Endodermal cell (in vitro differentiated cells): ENCODE results near the gene ZBTB42. TPM values are rescaled to one million over a fixed set of nuclear protein-coding genes. Genes with fewer than 3 reads are reported as not detected.
A peak's percentile ranks its signal among the peaks of the same experiment; 100 is the strongest.

Experiments
- DNase-seq: peaks from one replicate; pipeline ENCODE4 v3.0.0-alpha.2; 2017
- H3K27ac ChIP-seq: 2 replicates; pipeline ENCODE4 v1.5.1; 2013; ENCODE audit warnings: mild to moderate bottlenecking, low read depth, low read length, moderate library complexity
- H3K27me3 ChIP-seq: 2 replicates; pipeline ENCODE4 v1.6.1; 2013; ENCODE audit warnings: mild to moderate bottlenecking, low read length, moderate library complexity; ENCODE audit not compliant: insufficient read depth, control insufficient read depth, poor library complexity, severe bottlenecking
- H3K36me3 ChIP-seq: 2 replicates; pipeline ENCODE4 v1.7.0; 2013; ENCODE audit warnings: mild to moderate bottlenecking, low read length, moderate library complexity; ENCODE audit not compliant: control insufficient read depth, insufficient read depth
- H3K4me1 ChIP-seq: one replicate; pipeline ENCODE4 v1.7.0; 2013; ENCODE audit warnings: low read length; ENCODE audit not compliant: control insufficient read depth, insufficient read depth
- H3K4me3 ChIP-seq: 2 replicates; pipeline ENCODE4 v1.5.1; 2013; ENCODE audit warnings: mild to moderate bottlenecking, low read length, moderate library complexity
- H3K9ac ChIP-seq: 2 replicates; pipeline ENCODE4 v1.6.1; 2013; ENCODE audit warnings: mild to moderate bottlenecking, low read length, moderate library complexity; ENCODE audit not compliant: poor library complexity, severe bottlenecking; ENCODE audit errors: extremely low read depth
- H3K9me3 ChIP-seq: 2 replicates; pipeline ENCODE4 v1.6.1; 2013; ENCODE audit warnings: mild to moderate bottlenecking, low read length, moderate library complexity; ENCODE audit not compliant: control insufficient read depth
- H3K27ac Mint-ChIP-seq: 2 replicates; pipeline ENCODE4 v1.8.0; 2020; ENCODE audit warnings: mixed read lengths
- H3K27me3 Mint-ChIP-seq: 2 replicates; pipeline ENCODE4 v1.8.0; 2021; ENCODE audit warnings: mild to moderate bottlenecking, mixed read lengths; ENCODE audit not compliant: insufficient read depth
- H3K36me3 Mint-ChIP-seq: 2 replicates; pipeline ENCODE4 v1.8.0; 2020; ENCODE audit warnings: low read depth, mixed read lengths
- H3K4me1 Mint-ChIP-seq: 2 replicates; pipeline ENCODE4 v1.8.0; 2020; ENCODE audit warnings: mixed read lengths
- H3K4me3 Mint-ChIP-seq: 2 replicates; pipeline ENCODE4 v1.8.0; 2020; ENCODE audit warnings: mild to moderate bottlenecking, moderate library complexity, mixed read lengths
- H3K9me3 Mint-ChIP-seq: 2 replicates; pipeline ENCODE4 v1.8.0; 2020; ENCODE audit warnings: mild to moderate bottlenecking, mixed read lengths
- WGBS, 2 experiments: methylation state at CpG; one replicate each; pipeline versions ENCODE4 v1.1.5 to v1.1.7; 2013; ENCODE audit warnings: missing lambda C conversion rate in 2 of 2, mixed read lengths in 1 of 2; ENCODE audit not compliant: insufficient coverage in 1 of 2, insufficient read length in 1 of 2; 5-methylcytosine and 5-hydroxymethylcytosine counted together
- total RNA-seq, 2 donors: library from RNA; stranded (reverse); fragmentation: NEBNext Ultra II Directional in 1 of 2; extraction: Animal tissue kit (Norgen Biotek cat#: 25700) in 1 of 2; gene quantifications; 2 replicates in 1 of 2; 3 replicates in 1 of 2; pipeline ENCODE4 v1.2.1, GENCODE V29; 2021
- TF ChIP-seq, protein P1 (sequence below): fragments of 200-600 bp; sonication (generic); conservative IDR thresholded peaks from 2 replicates; pipeline ENCODE4 v1.5.0; 2021; ENCODE audit warnings: antibody characterized with exemption, mild to moderate bottlenecking

ZBTB42 gene
- total RNA-seq, 2 donors from 2014 or later = 7.7 to 8.4 TPM

DNA sequence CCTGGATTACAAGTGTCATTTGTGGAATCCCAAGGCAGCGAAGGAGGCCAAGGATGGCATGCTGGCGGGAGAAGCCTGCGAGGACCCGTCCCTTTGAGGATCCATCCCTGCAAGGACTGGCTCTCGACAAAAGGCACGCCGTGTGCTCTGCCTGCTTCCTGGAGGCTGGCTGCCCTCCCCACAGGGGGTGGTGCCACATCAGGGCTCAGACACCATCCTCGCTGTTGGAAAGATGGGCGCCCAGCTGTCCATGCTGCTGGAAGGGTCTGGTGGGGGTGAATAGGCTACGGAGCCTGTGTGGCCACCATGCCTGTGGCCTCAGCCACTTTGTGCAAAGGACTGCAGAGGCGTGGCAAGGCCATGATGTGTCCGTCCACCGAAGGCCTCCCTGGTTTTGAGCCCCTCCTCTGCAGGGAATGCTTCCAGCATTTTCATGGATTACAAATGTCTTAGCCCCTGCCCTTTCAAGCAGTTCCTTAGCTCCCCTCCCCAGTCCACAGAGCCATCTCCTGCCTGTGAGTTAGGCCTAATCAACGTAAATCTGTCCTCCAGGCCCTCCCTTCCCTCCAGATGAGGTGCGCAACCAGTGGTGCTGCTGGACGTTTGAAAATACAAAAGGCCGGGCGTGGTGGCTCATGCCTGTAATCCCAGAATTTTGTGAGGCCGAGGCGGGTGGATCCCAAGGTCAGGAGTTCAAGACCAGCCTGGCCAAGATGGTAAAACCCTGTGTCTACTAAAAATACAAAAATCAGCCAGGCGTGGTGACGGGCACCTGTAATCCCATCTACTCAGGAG lies 22.1 kb downstream of the ZBTB42 start:
- H3K27me3 ChIP-seq = peaks cover 17% of the 10 kb centered on the region
- no peak overlapping the region for H3K4me3 ChIP-seq
- TF ChIP-seq, protein P1, sequence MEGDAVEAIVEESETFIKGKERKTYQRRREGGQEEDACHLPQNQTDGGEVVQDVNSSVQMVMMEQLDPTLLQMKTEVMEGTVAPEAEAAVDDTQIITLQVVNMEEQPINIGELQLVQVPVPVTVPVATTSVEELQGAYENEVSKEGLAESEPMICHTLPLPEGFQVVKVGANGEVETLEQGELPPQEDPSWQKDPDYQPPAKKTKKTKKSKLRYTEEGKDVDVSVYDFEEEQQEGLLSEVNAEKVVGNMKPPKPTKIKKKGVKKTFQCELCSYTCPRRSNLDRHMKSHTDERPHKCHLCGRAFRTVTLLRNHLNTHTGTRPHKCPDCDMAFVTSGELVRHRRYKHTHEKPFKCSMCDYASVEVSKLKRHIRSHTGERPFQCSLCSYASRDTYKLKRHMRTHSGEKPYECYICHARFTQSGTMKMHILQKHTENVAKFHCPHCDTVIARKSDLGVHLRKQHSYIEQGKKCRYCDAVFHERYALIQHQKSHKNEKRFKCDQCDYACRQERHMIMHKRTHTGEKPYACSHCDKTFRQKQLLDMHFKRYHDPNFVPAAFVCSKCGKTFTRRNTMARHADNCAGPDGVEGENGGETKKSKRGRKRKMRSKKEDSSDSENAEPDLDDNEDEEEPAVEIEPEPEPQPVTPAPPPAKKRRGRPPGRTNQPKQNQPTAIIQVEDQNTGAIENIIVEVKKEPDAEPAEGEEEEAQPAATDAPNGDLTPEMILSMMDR = no peak
- H3K27me3 Mint-ChIP-seq = peaks cover 29% of the 10 kb centered on the region
- no peak overlapping the region for H3K9ac ChIP-seq
- DNase-seq = peak; percentile 33
- peaks cover 5% of the 10 kb centered on the region for H3K4me1 Mint-ChIP-seq
- H3K36me3 ChIP-seq = peaks cover 4% of the 10 kb centered on the region
- H3K27ac Mint-ChIP-seq = no peak overlapping the region
- H3K4me1 ChIP-seq = no peaks in the 10 kb centered on the region
- no peak overlapping the region for H3K4me3 Mint-ChIP-seq
- peaks cover 5% of the 10 kb centered on the region for H3K36me3 Mint-ChIP-seq
- peaks cover 9% of the 10 kb centered on the region for H3K9me3 Mint-ChIP-seq
- 85 to 94% methylated on average over 19 to 22 of the region's 22 CpGs for WGBS, 2 experiments
- no peak overlapping the region for H3K27ac ChIP-seq
- no peaks in the 10 kb centered on the region for H3K9me3 ChIP-seq

DNA sequence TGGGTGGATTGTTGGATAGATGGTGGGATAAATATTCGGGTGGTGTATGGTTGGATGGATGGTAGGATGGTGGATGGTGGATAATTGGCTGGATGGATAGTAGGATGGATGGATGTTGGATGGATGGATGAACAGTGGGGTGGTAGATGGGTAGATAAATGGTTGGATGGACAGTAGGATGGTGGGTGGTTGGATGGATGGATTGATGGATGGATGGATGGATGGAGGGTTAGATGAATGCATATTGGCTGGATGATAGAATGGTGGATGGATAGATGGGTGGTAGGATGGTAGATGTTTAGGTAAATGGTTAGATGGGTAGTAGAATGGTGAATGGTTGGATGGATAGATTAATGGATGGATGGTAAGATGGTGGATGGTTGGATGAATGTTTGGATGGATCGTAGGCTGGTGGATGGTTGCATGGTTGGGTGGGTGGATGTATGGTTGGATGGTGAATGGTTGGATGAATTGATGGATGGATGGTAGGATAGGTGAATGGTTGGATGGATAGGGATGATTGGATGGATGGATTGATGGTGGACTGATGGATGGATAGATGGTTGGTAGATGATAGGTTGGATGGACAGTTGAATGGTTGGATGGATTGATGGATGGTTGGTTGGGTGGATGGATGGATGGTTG lies 23.6 kb downstream of the ZBTB42 start:
- Mint-ChIP-seq H3K27ac (no peak overlapping the region), H3K36me3 (no peaks in the 10 kb centered on the region), H3K4me1 (peaks cover 5% of the 10 kb centered on the region), H3K27me3 (peaks cover 29% of the 10 kb centered on the region), H3K4me3 (no peak overlapping the region), H3K9me3 (peaks cover 9% of the 10 kb centered on the region)
- Histone ChIP-seq H3K27me3 (peaks cover 17% of the 10 kb centered on the region), H3K9me3 (no peaks in the 10 kb centered on the region), H3K27ac (no peak overlapping the region), H3K4me3 (no peak overlapping the region), H3K9ac (no peak overlapping the region), H3K36me3 (no peaks in the 10 kb centered on the region), H3K4me1 (no peaks in the 10 kb centered on the region)
- DNase-seq = no peak
- TF ChIP-seq, protein P1 = no peak
- 95 to 100% methylated on average over 2 of the region's 2 CpGs for WGBS, 2 experiments

DNA sequence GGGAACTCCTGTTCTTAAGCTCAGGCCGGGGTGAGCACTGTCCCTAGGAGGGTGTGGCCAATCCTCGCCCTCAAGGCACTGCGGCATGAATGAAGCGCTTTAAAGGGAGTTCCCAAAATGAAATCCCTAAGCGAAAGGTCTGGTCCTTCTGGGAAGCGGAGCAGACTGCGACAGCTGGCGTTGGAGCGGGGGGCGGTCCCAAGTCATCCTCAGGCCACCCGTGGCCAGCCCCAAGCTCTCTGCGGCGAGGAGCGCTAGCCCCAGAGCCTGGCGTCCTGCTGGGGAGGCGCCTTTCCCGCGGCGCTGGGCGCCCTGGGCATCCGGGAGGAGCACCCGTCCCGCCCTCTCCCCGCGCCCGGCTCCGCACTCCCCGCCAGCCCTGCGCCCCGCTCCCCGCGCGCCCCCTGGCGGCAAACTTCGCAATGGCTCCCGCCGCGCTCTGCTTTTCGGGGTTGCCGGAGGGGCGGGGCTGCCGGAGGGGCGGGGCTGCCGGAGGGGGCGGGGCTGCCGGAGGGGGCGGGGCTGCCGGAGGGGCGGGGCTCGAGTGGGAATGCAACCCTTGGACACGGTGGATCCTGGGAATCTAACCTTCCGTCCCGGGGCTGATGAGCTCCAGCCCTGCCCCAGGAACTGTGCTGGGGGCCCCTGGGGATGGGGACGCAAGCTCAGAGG lies 25.4 kb downstream of the ZBTB42 start:
- 0% methylated on average over 16 to 52 of the region's 54 CpGs for WGBS, 2 experiments
- no peak overlapping the region for H3K27ac ChIP-seq

More for the DNA sequence above, 25.4 kb downstream of the ZBTB42 start:
- H3K27me3 Mint-ChIP-seq = peaks cover 29% of the 10 kb centered on the region
- no peaks in the 10 kb centered on the region for H3K36me3 Mint-ChIP-seq
- H3K4me3 Mint-ChIP-seq = peak overlapping the region; percentile 70
- no peaks in the 10 kb centered on the region for H3K36me3 ChIP-seq
- no peak overlapping the region for H3K9ac ChIP-seq
- peaks cover 5% of the 10 kb centered on the region for H3K4me1 Mint-ChIP-seq
- peaks cover 9% of the 10 kb centered on the region for H3K9me3 Mint-ChIP-seq
- H3K4me1 ChIP-seq = no peaks in the 10 kb centered on the region
- peak overlapping the region; percentile 90 for H3K27ac Mint-ChIP-seq
- H3K4me3 ChIP-seq = peak overlapping the region; percentile 81
- TF ChIP-seq, protein P1 = peak; percentile 93
- no peaks in the 10 kb centered on the region for H3K9me3 ChIP-seq
- H3K27me3 ChIP-seq = peaks cover 17% of the 10 kb centered on the region
- DNase-seq = peak; percentile 99
